ENCODE measurements around the gene CCDC51. TPM values are rescaled to one million over a fixed set of nuclear protein-coding genes. Genes with fewer than 3 reads are reported as not detected.
A peak's percentile ranks its signal among the peaks of the same experiment; 100 is the strongest.

CCDC51 gene
- total RNA-seq, 2 experiments from 2014 or later: 11.6 to 15.1 TPM

GRCh38 chr3:48423241-48423882 lies 16.6 kb downstream of the CCDC51 start:
- H3K27me3 Mint-ChIP-seq: peaks cover 16% of the 10 kb centered on the region
- H3K4me3 Mint-ChIP-seq: no peak overlapping the region
- H3K36me3 Mint-ChIP-seq (ENCODE audit: low read depth): no peaks in the 10 kb centered on the region
- H3K27ac Mint-ChIP-seq: peak overlapping the region; percentile 51
- H3K9me3 Mint-ChIP-seq: no peaks in the 10 kb centered on the region
- CTCF ChIA-PET: interaction anchor here (0.5 to 3.8 kb wide), 2 partner anchors 12 to 119 kb away, joined by 3 to 27 read pairs; no protein-coding TSS in a partner anchor
- POLR2A ChIA-PET: no interaction called here
- peaks cover 3% of the 10 kb centered on the region for H3K4me1 Mint-ChIP-seq
- DNase-seq: no peak

GRCh38 chr3:48422681-48423080 lies 17.2 kb downstream of the CCDC51 start:
- no peak overlapping the region for H3K27ac Mint-ChIP-seq
- no peaks in the 10 kb centered on the region for H3K9me3 Mint-ChIP-seq
- POLR2A ChIA-PET: no interaction called here
- peaks cover 9% of the 10 kb centered on the region for H3K27me3 Mint-ChIP-seq
- DNase-seq: no peak
- CTCF ChIA-PET: interaction anchor here (1.0 to 3.8 kb wide), 2 partner anchors 13 to 125 kb away, joined by 3 to 27 read pairs; no protein-coding TSS in a partner anchor
- H3K36me3 Mint-ChIP-seq (ENCODE audit: low read depth): no peaks in the 10 kb centered on the region
- H3K4me1 Mint-ChIP-seq: peaks cover 3% of the 10 kb centered on the region
- no peak overlapping the region for H3K4me3 Mint-ChIP-seq

- Mint-ChIP-seq H3K4me3 (no peak overlapping the region), H3K4me1 (peaks cover 3% of the 10 kb centered on the region), H3K27me3 (peaks cover 5% of the 10 kb centered on the region), H3K36me3 (ENCODE audit: low read depth) (no peaks in the 10 kb centered on the region), H3K9me3 (no peaks in the 10 kb centered on the region), H3K27ac (no peak overlapping the region)
- CTCF ChIA-PET: interaction anchor here (1.0 to 3.8 kb wide), 2 partner anchors 14 to 126 kb away, joined by 3 to 27 read pairs; no protein-coding TSS in a partner anchor
- POLR2A ChIA-PET: no interaction called here
- no peak for DNase-seq
Observed at GRCh38 chr3:48422272-48422671, 17.6 kb downstream of the CCDC51 start.

GRCh38 chr3:48420561-48420960 lies 19.4 kb downstream of the CCDC51 start:
- Mint-ChIP-seq H3K27me3 (no peaks in the 10 kb centered on the region), H3K4me1 (peaks cover 3% of the 10 kb centered on the region), H3K4me3 (no peak overlapping the region), H3K36me3 (ENCODE audit: low read depth) (no peaks in the 10 kb centered on the region), H3K9me3 (no peaks in the 10 kb centered on the region), H3K27ac (peak overlapping the region; percentile 76)
- ChIA-PET POLR2A (no interaction called here), CTCF (interaction anchor here (0.6 kb wide), 1 partner anchor 137 kb away, joined by 6 read pairs; no protein-coding TSS in a partner anchor)
- DNase-seq: no peak

- Mint-ChIP-seq H3K27me3 (no peaks in the 10 kb centered on the region), H3K36me3 (ENCODE audit: low read depth) (no peaks in the 10 kb centered on the region), H3K4me3 (no peak overlapping the region), H3K9me3 (no peaks in the 10 kb centered on the region), H3K27ac (no peak overlapping the region), H3K4me1 (peaks cover 3% of the 10 kb centered on the region)
- no peak for DNase-seq
- ChIA-PET CTCF (interaction anchor here (1.3 to 1.4 kb wide), 2 partner anchors 19 to 130 kb away, joined by 4 read pairs; no protein-coding TSS in a partner anchor), POLR2A (no interaction called here)
Observed at GRCh38 chr3:48419597-48419996, 20.3 kb downstream of the CCDC51 start.

GRCh38 chr3:48419149-48419548 lies 20.8 kb downstream of the CCDC51 start:
- no peaks in the 10 kb centered on the region for H3K36me3 Mint-ChIP-seq (ENCODE audit: low read depth)
- H3K4me3 Mint-ChIP-seq: no peak overlapping the region
- peaks cover 3% of the 10 kb centered on the region for H3K4me1 Mint-ChIP-seq
- ChIA-PET POLR2A (no interaction called here), CTCF (interaction anchor here (1.3 to 4.2 kb wide), 4 partner anchors 17 to 130 kb away, joined by 4 to 18 read pairs (median 4); no protein-coding TSS in a partner anchor)
- no peak overlapping the region for H3K27ac Mint-ChIP-seq
- no peak for DNase-seq
- H3K9me3 Mint-ChIP-seq: no peaks in the 10 kb centered on the region
- H3K27me3 Mint-ChIP-seq: no peaks in the 10 kb centered on the region

- Mint-ChIP-seq H3K36me3 (ENCODE audit: low read depth) (no peaks in the 10 kb centered on the region), H3K27me3 (no peaks in the 10 kb centered on the region), H3K4me1 (peaks cover 3% of the 10 kb centered on the region), H3K27ac (no peak overlapping the region), H3K4me3 (no peak overlapping the region), H3K9me3 (no peaks in the 10 kb centered on the region)
- POLR2A ChIA-PET: no interaction called here
- CTCF ChIA-PET: interaction anchor here (1.3 to 4.2 kb wide), 4 partner anchors 17 to 131 kb away, joined by 4 to 18 read pairs (median 4); no protein-coding TSS in a partner anchor
- DNase-seq: no peak
Observed at GRCh38 chr3:48418651-48419050, 21.3 kb downstream of the CCDC51 start.

GRCh38 chr3:48418140-48418539 lies 21.8 kb downstream of the CCDC51 start:
- Mint-ChIP-seq H3K4me3 (no peak overlapping the region), H3K36me3 (ENCODE audit: low read depth) (no peaks in the 10 kb centered on the region), H3K27me3 (no peaks in the 10 kb centered on the region), H3K9me3 (no peaks in the 10 kb centered on the region), H3K4me1 (peaks cover 3% of the 10 kb centered on the region), H3K27ac (no peak overlapping the region)
- ChIA-PET CTCF (interaction anchor here (1.5 to 4.2 kb wide), 2 partner anchors 18 to 25 kb away, joined by 4 to 18 read pairs; no protein-coding TSS in a partner anchor), POLR2A (no interaction called here)
- DNase-seq: no peak

GRCh38 chr3:48417529-48418108 lies 22.3 kb downstream of the CCDC51 start:
- H3K4me3 Mint-ChIP-seq: no peak overlapping the region
- H3K4me1 Mint-ChIP-seq: peaks cover 3% of the 10 kb centered on the region
- H3K9me3 Mint-ChIP-seq: no peaks in the 10 kb centered on the region
- no peaks in the 10 kb centered on the region for H3K36me3 Mint-ChIP-seq (ENCODE audit: low read depth)
- ChIA-PET POLR2A (no interaction called here), CTCF (interaction anchor here (1.5 to 4.2 kb wide), 2 partner anchors 18 to 25 kb away, joined by 4 to 18 read pairs; no protein-coding TSS in a partner anchor)
- H3K27ac Mint-ChIP-seq: no peak overlapping the region
- no peaks in the 10 kb centered on the region for H3K27me3 Mint-ChIP-seq
- DNase-seq: no peak

- DNase-seq: no peak
- no peaks in the 10 kb centered on the region for H3K27me3 Mint-ChIP-seq
- no peaks in the 10 kb centered on the region for H3K36me3 Mint-ChIP-seq (ENCODE audit: low read depth)
- no peak overlapping the region for H3K4me3 Mint-ChIP-seq
- no peaks in the 10 kb centered on the region for H3K9me3 Mint-ChIP-seq
- H3K4me1 Mint-ChIP-seq: no peaks in the 10 kb centered on the region
- POLR2A ChIA-PET: no interaction called here
- no peak overlapping the region for H3K27ac Mint-ChIP-seq
- CTCF ChIA-PET: interaction anchor here (2.0 to 4.2 kb wide), 2 partner anchors 13 to 19 kb away, joined by 5 to 18 read pairs; partner anchors contain the start of gene PLXNB1
Observed at GRCh38 chr3:48416546-48416945, 23.4 kb downstream of the CCDC51 start.

GRCh38 chr3:48416091-48416505 lies 23.8 kb downstream of the CCDC51 start:
- no peaks in the 10 kb centered on the region for H3K27me3 Mint-ChIP-seq
- ChIA-PET CTCF (interaction anchor here (2.0 to 4.2 kb wide), 2 partner anchors 14 to 20 kb away, joined by 5 to 18 read pairs; partner anchors contain the start of gene PLXNB1), POLR2A (no interaction called here)
- DNase-seq: no peak
- no peak overlapping the region for H3K27ac Mint-ChIP-seq
- no peaks in the 10 kb centered on the region for H3K4me1 Mint-ChIP-seq
- no peaks in the 10 kb centered on the region for H3K9me3 Mint-ChIP-seq
- H3K36me3 Mint-ChIP-seq (ENCODE audit: low read depth): no peaks in the 10 kb centered on the region
- H3K4me3 Mint-ChIP-seq: no peak overlapping the region

- Mint-ChIP-seq H3K27me3 (no peaks in the 10 kb centered on the region), H3K27ac (no peak overlapping the region), H3K9me3 (no peaks in the 10 kb centered on the region), H3K4me1 (no peaks in the 10 kb centered on the region), H3K36me3 (ENCODE audit: low read depth) (no peaks in the 10 kb centered on the region), H3K4me3 (no peak overlapping the region)
- ChIA-PET POLR2A (no interaction called here), CTCF (interaction anchor here (1.0 to 4.2 kb wide), 4 partner anchors 11 to 20 kb away, joined by 4 to 18 read pairs (median 6); partner anchors contain the start of gene PLXNB1)
- no peak for DNase-seq
Observed at GRCh38 chr3:48415251-48415953, 24.5 kb downstream of the CCDC51 start.
